HG03460 (cell line): Measurements from ENCODE around the gene ZNF777.
A peak's percentile ranks its signal among the peaks of the same experiment; 100 is the strongest.

Experiments
- ATAC-seq: cut with Tn5 transposase; IDR thresholded peaks from one replicate; pipeline ENCODE4 v1.9.1; 2021; ENCODE audit not compliant: unreplicated experiment

Gene ZNF777

GRCh38 chr7:149477494-149478443, 16.9 kb upstream of the ZNF777 start:
- ATAC-seq: no peak

GRCh38 chr7:149476791-149477190, 15.9 kb upstream of the ZNF777 start:
- ATAC-seq: no peak

- no peak for ATAC-seq
Observed at GRCh38 chr7:149475121-149476045, 14.5 kb upstream of the ZNF777 start.

GRCh38 chr7:149474309-149475120, 13.7 kb upstream of the ZNF777 start:
- no peak for ATAC-seq

- ATAC-seq: no peak
Observed at GRCh38 chr7:149473251-149473650, 12.4 kb upstream of the ZNF777 start.

GRCh38 chr7:149471289-149471953, 10.6 kb upstream of the ZNF777 start:
- no peak for ATAC-seq

GRCh38 chr7:149469806-149470205, 8.9 kb upstream of the ZNF777 start:
- ATAC-seq: no peak

GRCh38 chr7:149468208-149468607, 7.3 kb upstream of the ZNF777 start:
- ATAC-seq: no peak

GRCh38 chr7:149467321-149467859, 6.5 kb upstream of the ZNF777 start:
- no peak for ATAC-seq

GRCh38 chr7:149466364-149466763, 5.5 kb upstream of the ZNF777 start:
- no peak for ATAC-seq

GRCh38 chr7:149463500-149464161, 2.8 kb upstream of the ZNF777 start:
- ATAC-seq: no peak

GRCh38 chr7:149462101-149462520, 1.2 kb upstream of the ZNF777 start:
- ATAC-seq: no peak

GRCh38 chr7:149459540-149460452, 1.1 kb downstream of the ZNF777 start:
- ATAC-seq: peak; percentile 24

- ATAC-seq: no peak
Observed at GRCh38 chr7:149459201-149459539, 1.7 kb downstream of the ZNF777 start.

GRCh38 chr7:149458235-149458634, 2.6 kb downstream of the ZNF777 start:
- ATAC-seq: no peak

GRCh38 chr7:149457766-149458165, 3.1 kb downstream of the ZNF777 start:
- ATAC-seq: no peak

GRCh38 chr7:149456506-149457421, 4.1 kb downstream of the ZNF777 start:
- no peak for ATAC-seq
